Upper lobe of left lung (tissue), 6 donors: ENCODE results near the gene UTRN. TPM values are rescaled to one million over a fixed set of nuclear protein-coding genes. Genes with fewer than 3 reads are reported as not detected.

Experiments used
- ATAC-seq, 2 donors: fragments of 200-7000 bp; cut with Tn5 transposase; one replicate each; pipeline ENCODE4 v1.9.1; 2022; ENCODE audit warnings: mild to moderate bottlenecking in 2 of 2, moderate library complexity in 2 of 2; ENCODE audit not compliant: low FRiP score in 2 of 2
- DNase-seq, 2 donors: peaks; one replicate each; pipeline ENCODE4 v3.0.0-alpha.2; 2019 to 2020
- H3K27ac ChIP-seq, 4 donors: fragments of 200-600 bp; sonication (generic); one replicate each; pipeline ENCODE4 v1.5.1; 2016 to 2019
- H3K27me3 ChIP-seq, 4 donors: fragments of 200-600 bp; sonication (generic); one replicate each; pipeline ENCODE4 v1.5.1; 2017 to 2019
- H3K36me3 ChIP-seq, 4 donors: fragments of 200-600 bp; sonication (generic); one replicate each; pipeline ENCODE4 v1.5.1; 2016 to 2019
- H3K4me1 ChIP-seq, 4 donors: fragments of 200-600 bp; sonication (generic); one replicate each; pipeline ENCODE4 v1.5.1; 2018 to 2019
- H3K4me3 ChIP-seq, 4 donors: fragments of 200-600 bp; sonication (generic); one replicate each; pipeline ENCODE4 v1.5.1; 2017 to 2019; ENCODE audit warnings: mild to moderate bottlenecking in 2 of 4, moderate library complexity in 1 of 4
- H3K9me3 ChIP-seq, 4 donors: fragments of 200-600 bp; sonication (generic); one replicate each; pipeline ENCODE4 v1.5.1; 2018 to 2019
- CTCF ChIP-seq, 6 experiments: fragments of 450-650 bp in 4 of 6; fragments of 200-600 bp in 2 of 6; sonication (generic) in 2 of 6; IDR thresholded peaks; one replicate each; pipeline ENCODE4 v1.5.1; 2016 to 2019; ENCODE audit warnings: antibody characterized with exemption in 6 of 6
- EP300 ChIP-seq, 4 donors: sonication (generic); formaldehyde crosslinking; IDR thresholded peaks; one replicate each; pipeline ENCODE4 v1.5.1; 2017; ENCODE audit warnings: antibody characterized with exemption in 4 of 4, control low read depth in 2 of 4
- POLR2A ChIP-seq, 4 donors: fragments of 450-650 bp; IDR thresholded peaks; one replicate each; pipeline ENCODE4 v1.5.1; 2016 to 2017; ENCODE audit warnings: antibody characterized with exemption in 4 of 4, mild to moderate bottlenecking in 2 of 4
- POLR2AphosphoS5 ChIP-seq, 2 donors: sonication (generic); formaldehyde crosslinking; IDR thresholded peaks; one replicate each; pipeline ENCODE4 v1.5.1; 2017; ENCODE audit warnings: antibody characterized with exemption in 2 of 2
- WGBS, 2 donors: methylation state at CpG; one replicate each; pipeline ENCODE4 v1.1.5; 2017 to 2018; 5-methylcytosine and 5-hydroxymethylcytosine counted together
- total RNA-seq, 6 donors: library from RNA; depleted of rRNA in 4 of 6; stranded (reverse); fragments of >200 nt in 4 of 6; gene quantifications; one replicate each; pipeline versions ENCODE4 v1.1.0 to v1.2.1, GENCODE V29; 2016 to 2021
- donor health status: DM: no; HTN: no; CAD: no; lungs with moderate emphysema.
- donor health status: DM: no; HTN: yes; CAD: no; lungs with severe emphysema.

The UTRN gene
- total RNA-seq, 6 donors from 2014 or later, result 209 to 637 (median 340) TPM

DNA sequence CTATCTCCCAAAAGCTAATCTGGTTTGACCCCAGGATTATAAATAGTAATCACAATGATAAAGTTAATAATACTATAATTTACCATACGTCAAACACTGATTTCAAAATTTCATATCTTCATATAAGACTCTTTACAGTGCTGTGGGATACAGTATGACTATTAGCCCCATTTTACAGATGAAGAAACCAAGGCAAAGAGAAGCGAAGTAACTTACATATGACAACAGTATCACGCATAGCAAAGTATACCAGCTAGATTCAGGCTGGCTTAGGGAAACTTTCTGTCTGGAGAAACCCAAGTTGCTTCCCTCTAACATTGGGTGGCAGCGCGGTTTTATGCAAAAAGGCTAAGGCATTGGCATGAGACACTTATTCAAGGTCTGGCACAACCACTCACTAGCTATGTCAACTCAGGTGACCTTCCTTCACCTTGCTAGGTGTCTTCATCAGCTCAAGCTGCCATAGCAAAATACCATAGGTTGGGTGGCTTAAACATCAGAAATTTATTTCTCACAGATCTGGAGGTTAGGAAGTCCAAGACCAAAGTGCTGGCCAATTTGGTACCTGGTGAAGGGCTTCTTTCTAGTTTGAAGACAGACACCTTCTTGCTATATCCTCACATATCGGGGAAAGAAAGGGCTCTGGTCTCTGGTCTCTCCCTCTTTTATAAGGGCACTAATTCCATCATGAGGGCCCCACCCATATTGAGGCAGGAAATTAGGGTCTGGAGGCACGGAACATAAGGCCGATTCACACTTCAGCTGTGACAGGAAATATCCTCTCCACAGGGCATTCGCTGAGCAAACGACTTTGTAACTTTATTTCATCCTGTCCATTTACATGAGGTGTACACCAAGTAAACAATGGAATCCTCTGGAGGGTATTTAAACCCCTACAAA is 22.4 kb upstream of the UTRN start:
- ATAC-seq (no peak), DNase-seq (no peak)
- Histone ChIP-seq H3K27ac (no peak overlapping the region), H3K27me3 (no peaks in the 10 kb centered on the region), H3K4me3 (no peak overlapping the region), H3K36me3 (no peaks in the 10 kb centered on the region), H3K4me1 (peaks cover 11 to 22% (median 16%) of the 10 kb centered on the region in 4 donors), H3K9me3 (no peaks in the 10 kb centered on the region)
- 88 to 89% methylated on average over 10 of the region's 10 CpGs for WGBS, 2 donors
- TF ChIP-seq CTCF (IDR thresholded peaks at IDR 0.05) (no peak), POLR2A (IDR thresholded peaks at IDR 0.05) (no peak), EP300 (IDR thresholded peaks at IDR 0.05) (no peak), POLR2AphosphoS5 (IDR thresholded peaks at IDR 0.05) (no peak)

- no peak for ATAC-seq
Measured at GRCh38 chr6:144263786-144264185, 21.3 kb upstream of the UTRN start.

GRCh38 chr6:144264270-144265060 is 20.7 kb upstream of the UTRN start:
- Histone ChIP-seq H3K4me3 (no peak overlapping the region), H3K27me3 (no peaks in the 10 kb centered on the region), H3K4me1 (peaks cover 11 to 22% (median 16%) of the 10 kb centered on the region in 4 donors), H3K36me3 (no peaks in the 10 kb centered on the region), H3K9me3 (no peaks in the 10 kb centered on the region), H3K27ac (peak overlapping the region; percentile 47 to 62 (median 55))
- ATAC-seq (peak; percentile 68 to 77), DNase-seq (peak in 1 of 2 donors; percentile 49)
- no peak for TF ChIP-seq POLR2A (IDR thresholded peaks at IDR 0.05)
- no peak for TF ChIP-seq POLR2AphosphoS5 (IDR thresholded peaks at IDR 0.05)
- no peak for TF ChIP-seq EP300 (IDR thresholded peaks at IDR 0.05)
- no peak for TF ChIP-seq CTCF (IDR thresholded peaks at IDR 0.05)
- WGBS, 2 donors, result 63 to 68% methylated on average over 7 of the region's 7 CpGs

More at GRCh38 chr6:144263786-144264185, 21.3 kb upstream of the UTRN start:
- DNase-seq, result no peak
- Histone ChIP-seq H3K9me3 (no peaks in the 10 kb centered on the region), H3K27me3 (no peaks in the 10 kb centered on the region), H3K4me3 (no peak overlapping the region), H3K27ac (peak overlapping the region; percentile 47 to 62 (median 55)), H3K4me1 (peaks cover 11 to 22% (median 16%) of the 10 kb centered on the region in 4 donors), H3K36me3 (no peaks in the 10 kb centered on the region)
- no peak for TF ChIP-seq CTCF (IDR thresholded peaks at IDR 0.05)
- no peak for TF ChIP-seq EP300 (IDR thresholded peaks at IDR 0.05)
- TF ChIP-seq POLR2A (IDR thresholded peaks at IDR 0.05), result no peak
- TF ChIP-seq POLR2AphosphoS5 (IDR thresholded peaks at IDR 0.05), result no peak
- WGBS, 2 donors, result 90 to 98% methylated on average over 3 of the region's 3 CpGs

- Histone ChIP-seq H3K4me3 (no peak overlapping the region), H3K4me1 (peaks cover 11 to 22% (median 16%) of the 10 kb centered on the region in 4 donors), H3K9me3 (no peaks in the 10 kb centered on the region), H3K27me3 (no peaks in the 10 kb centered on the region), H3K27ac (peak overlapping the region; percentile 47 to 62 (median 55)), H3K36me3 (no peaks in the 10 kb centered on the region)
- 56 to 65% methylated on average over 4 of the region's 4 CpGs for WGBS, 2 donors
- DNase-seq (no peak), ATAC-seq (peak in 1 of 2 donors; percentile 37)
- TF ChIP-seq EP300 (IDR thresholded peaks at IDR 0.05) (no peak), POLR2A (IDR thresholded peaks at IDR 0.05) (no peak), POLR2AphosphoS5 (IDR thresholded peaks at IDR 0.05) (no peak)
Measured at GRCh38 chr6:144265061-144265357, 20.1 kb upstream of the UTRN start.

DNA sequence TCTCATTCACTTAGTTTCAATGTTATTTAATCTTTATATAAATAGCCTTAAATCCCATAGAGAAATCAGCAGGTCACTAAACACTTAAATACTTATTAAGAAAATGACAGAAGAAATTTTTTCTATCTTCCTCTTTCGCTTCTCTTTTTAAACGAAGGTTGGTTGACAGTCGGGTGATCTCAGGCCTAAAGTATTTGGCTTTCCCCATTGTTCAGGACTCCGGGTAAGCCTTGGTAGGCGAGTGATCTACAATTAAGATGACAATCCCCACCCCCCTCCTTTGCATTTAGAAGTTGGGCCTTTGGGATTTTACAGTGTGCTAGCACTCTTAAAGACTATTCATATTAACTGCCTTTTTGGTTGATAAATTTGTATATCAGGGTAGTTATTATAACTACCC is 19.7 kb upstream of the UTRN start:
- Histone ChIP-seq H3K9me3 (no peaks in the 10 kb centered on the region), H3K4me1 (peaks cover 11 to 22% (median 16%) of the 10 kb centered on the region in 4 donors), H3K27ac (peak overlapping the region; percentile 47 to 62 (median 58)), H3K4me3 (no peak overlapping the region), H3K27me3 (no peaks in the 10 kb centered on the region), H3K36me3 (no peaks in the 10 kb centered on the region)
- DNase-seq (no peak), ATAC-seq (peak in 1 of 2 donors; percentile 59)
- WGBS, 2 donors, result 49 to 59% methylated on average over 5 of the region's 5 CpGs
- no peak for TF ChIP-seq EP300 (IDR thresholded peaks at IDR 0.05)
- no peak for TF ChIP-seq POLR2AphosphoS5 (IDR thresholded peaks at IDR 0.05)
- no peak for TF ChIP-seq POLR2A (IDR thresholded peaks at IDR 0.05)
